Measurements from ENCODE around the gene ADCY3.

DNA sequence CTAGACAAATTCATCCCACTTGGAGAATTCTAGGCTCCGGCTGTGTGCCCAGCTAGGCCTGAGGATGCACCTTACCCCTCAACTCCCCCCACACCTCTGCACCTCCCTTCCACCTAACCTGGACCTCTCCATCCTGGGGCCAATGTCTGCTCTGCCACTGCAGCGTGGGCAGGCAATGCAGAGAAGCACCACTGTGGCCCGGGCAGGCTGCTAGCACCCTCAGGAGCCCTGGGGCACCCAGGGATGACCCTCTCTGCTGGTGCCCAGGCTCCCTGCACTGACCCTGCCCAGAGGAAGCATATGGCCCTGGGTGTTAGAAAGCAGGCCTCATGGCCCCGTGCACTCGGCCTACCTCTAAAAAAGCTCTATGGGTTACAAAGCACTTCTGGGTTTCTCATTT is 49.6 kb downstream of the ADCY3 start:
- TF ChIP-seq CTCF (optimal IDR thresholded peaks at IDR 0.05 in 1 of 3, IDR thresholded peaks at IDR 0.05 in 1 of 3, conservative IDR thresholded peaks at IDR 0.05 in 1 of 3; ENCODE audit: extremely low read depth in 1 of 3, insufficient read depth in 2 of 3, low read length in 3 of 3) = no peak
- TF ChIP-seq EZH2 (IDR thresholded peaks at IDR 0.05; ENCODE audit: low read length) = no peak

Data from keratinocyte (primary cell).